Parathyroid adenoma (tissue), 2 donors: ENCODE measurements around the gene ABCB9.

Experiments used
- H2AFZ ChIP-seq: fragments of 300-600 bp; sonication (generic); one replicate; pipeline ENCODE4 v1.7.0; 2017; ENCODE audit warnings: antibody characterized with exemption, mild to moderate bottlenecking
- H3K27ac ChIP-seq: fragments of 300-600 bp; sonication (generic); one replicate; pipeline ENCODE4 v1.7.0; 2017
- H3K27me3 ChIP-seq: fragments of 300-600 bp; sonication (generic); one replicate; pipeline ENCODE4 v1.7.0; 2017; ENCODE audit warnings: low read length; ENCODE audit not compliant: control insufficient read depth, insufficient read depth
- H3K36me3 ChIP-seq: fragments of 300-600 bp; sonication (generic); one replicate; pipeline ENCODE4 v1.7.0; 2017; ENCODE audit warnings: low read length; ENCODE audit not compliant: control insufficient read depth, insufficient read depth
- H3K4me1 ChIP-seq: fragments of 300-600 bp; sonication (generic); one replicate; pipeline ENCODE4 v1.7.0; 2017; ENCODE audit warnings: control low read depth
- H3K4me2 ChIP-seq: fragments of 300-600 bp; sonication (generic); one replicate; pipeline ENCODE4 v1.7.0; 2017; ENCODE audit warnings: low read length
- H3K4me3 ChIP-seq: fragments of 300-600 bp; sonication (generic); one replicate; pipeline ENCODE4 v1.7.0; 2017; ENCODE audit warnings: low read depth, low read length
- H3K79me2 ChIP-seq: fragments of 300-600 bp; sonication (generic); one replicate; pipeline ENCODE4 v1.7.0; 2017; ENCODE audit warnings: control low read depth
- H3K9ac ChIP-seq: fragments of 300-600 bp; sonication (generic); one replicate; pipeline ENCODE4 v1.7.0; 2017; ENCODE audit warnings: mild to moderate bottlenecking
- H3K9me3 ChIP-seq: fragments of 300-600 bp; sonication (generic); one replicate; pipeline ENCODE4 v1.7.0; 2017; ENCODE audit warnings: low read length; ENCODE audit not compliant: control insufficient read depth
- TF ChIP-seq, protein P1 (sequence below): fragments of 300-600 bp; sonication (generic); IDR thresholded peaks from one replicate; pipeline ENCODE4 v1.7.0; 2017; ENCODE audit warnings: antibody characterized with exemption, mild to moderate bottlenecking
- donor health status: primary hyperparathyroidism.

ABCB9 gene

DNA sequence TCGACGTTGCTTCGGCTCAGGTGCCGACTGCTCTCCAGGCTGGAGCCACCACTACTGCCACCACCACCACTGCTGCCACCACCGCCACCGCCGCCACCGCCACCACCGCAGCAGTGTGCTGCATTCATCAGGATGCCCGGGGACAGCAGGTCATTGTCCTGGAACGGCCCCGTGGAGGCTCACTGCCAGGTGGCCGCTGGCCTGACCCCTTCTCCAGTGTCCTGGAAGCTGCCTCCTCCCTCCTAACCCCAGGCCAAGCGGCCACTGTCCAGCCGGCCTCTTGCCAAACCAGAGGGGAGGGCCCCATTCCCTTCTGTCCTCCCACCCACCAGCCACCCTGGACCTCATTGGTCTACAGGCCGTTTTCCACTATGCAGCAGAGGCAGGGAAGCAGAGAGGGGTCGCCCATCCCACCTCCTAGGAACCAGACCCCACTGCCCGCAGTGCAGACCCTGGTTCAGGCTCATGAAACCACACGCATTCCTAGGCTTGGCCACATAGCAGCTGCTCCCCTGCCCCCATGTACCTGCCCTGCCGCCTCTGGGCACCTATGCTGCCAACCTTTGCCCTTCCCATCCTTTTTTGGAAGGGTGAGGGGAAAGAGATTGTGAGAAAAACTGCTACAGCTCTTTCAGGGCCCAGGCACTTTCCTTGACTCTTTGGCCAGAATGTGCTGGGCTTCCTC is 29.4 kb upstream of the ABCB9 start:
- H3K9ac ChIP-seq = no peak overlapping the region
- H2AFZ ChIP-seq = no peak overlapping the region
- H3K9me3 ChIP-seq = no peaks in the 10 kb centered on the region
- H3K4me2 ChIP-seq = no peak overlapping the region
- H3K36me3 ChIP-seq = no peaks in the 10 kb centered on the region
- H3K4me3 ChIP-seq = no peak overlapping the region
- no peaks in the 10 kb centered on the region for H3K4me1 ChIP-seq
- H3K27me3 ChIP-seq = no peaks in the 10 kb centered on the region
- H3K79me2 ChIP-seq = no peaks in the 10 kb centered on the region
- no peak overlapping the region for H3K27ac ChIP-seq
- TF ChIP-seq, protein P1, sequence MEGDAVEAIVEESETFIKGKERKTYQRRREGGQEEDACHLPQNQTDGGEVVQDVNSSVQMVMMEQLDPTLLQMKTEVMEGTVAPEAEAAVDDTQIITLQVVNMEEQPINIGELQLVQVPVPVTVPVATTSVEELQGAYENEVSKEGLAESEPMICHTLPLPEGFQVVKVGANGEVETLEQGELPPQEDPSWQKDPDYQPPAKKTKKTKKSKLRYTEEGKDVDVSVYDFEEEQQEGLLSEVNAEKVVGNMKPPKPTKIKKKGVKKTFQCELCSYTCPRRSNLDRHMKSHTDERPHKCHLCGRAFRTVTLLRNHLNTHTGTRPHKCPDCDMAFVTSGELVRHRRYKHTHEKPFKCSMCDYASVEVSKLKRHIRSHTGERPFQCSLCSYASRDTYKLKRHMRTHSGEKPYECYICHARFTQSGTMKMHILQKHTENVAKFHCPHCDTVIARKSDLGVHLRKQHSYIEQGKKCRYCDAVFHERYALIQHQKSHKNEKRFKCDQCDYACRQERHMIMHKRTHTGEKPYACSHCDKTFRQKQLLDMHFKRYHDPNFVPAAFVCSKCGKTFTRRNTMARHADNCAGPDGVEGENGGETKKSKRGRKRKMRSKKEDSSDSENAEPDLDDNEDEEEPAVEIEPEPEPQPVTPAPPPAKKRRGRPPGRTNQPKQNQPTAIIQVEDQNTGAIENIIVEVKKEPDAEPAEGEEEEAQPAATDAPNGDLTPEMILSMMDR = no peak

GRCh38 chr12:122994781-122995502 is 28.7 kb upstream of the ABCB9 start:
- Histone ChIP-seq H2AFZ (no peak overlapping the region), H3K27me3 (no peaks in the 10 kb centered on the region), H3K4me3 (no peak overlapping the region), H3K36me3 (no peaks in the 10 kb centered on the region), H3K9me3 (no peaks in the 10 kb centered on the region), H3K4me1 (no peaks in the 10 kb centered on the region), H3K27ac (no peak overlapping the region), H3K4me2 (no peak overlapping the region), H3K9ac (no peak overlapping the region), H3K79me2 (no peaks in the 10 kb centered on the region)
- TF ChIP-seq, protein P1 = no peak

GRCh38 chr12:122994140-122994675 is 27.9 kb upstream of the ABCB9 start:
- H2AFZ ChIP-seq = no peak overlapping the region
- no peak overlapping the region for H3K4me2 ChIP-seq
- H3K27ac ChIP-seq = no peak overlapping the region
- no peaks in the 10 kb centered on the region for H3K27me3 ChIP-seq
- H3K4me3 ChIP-seq = no peak overlapping the region
- H3K79me2 ChIP-seq = no peaks in the 10 kb centered on the region
- no peaks in the 10 kb centered on the region for H3K36me3 ChIP-seq
- no peaks in the 10 kb centered on the region for H3K4me1 ChIP-seq
- no peak overlapping the region for H3K9ac ChIP-seq
- no peaks in the 10 kb centered on the region for H3K9me3 ChIP-seq
- TF ChIP-seq, protein P1 = no peak

DNA sequence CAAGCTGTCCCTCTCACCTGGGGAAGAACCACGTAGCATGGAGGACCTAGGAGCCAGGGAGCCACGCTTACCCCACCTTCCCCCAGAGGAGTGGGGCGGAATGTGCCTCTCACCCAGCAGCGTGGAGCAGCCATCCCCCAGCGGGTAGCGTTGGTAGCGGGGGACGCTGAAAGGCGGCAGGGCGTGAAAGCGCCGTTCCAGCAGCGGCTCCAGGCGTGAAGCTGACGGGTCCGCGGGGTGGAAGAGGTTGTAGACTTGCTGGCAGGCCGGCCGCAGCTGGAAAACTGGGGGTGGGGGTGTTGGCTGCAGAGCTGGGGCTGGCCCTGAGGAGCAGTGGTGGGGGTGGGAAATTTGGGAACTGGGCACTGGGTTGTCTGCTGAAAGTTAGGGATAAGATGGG is 26.1 kb upstream of the ABCB9 start:
- no peaks in the 10 kb centered on the region for H3K27me3 ChIP-seq
- TF ChIP-seq, protein P1 = no peak
- H3K9ac ChIP-seq = no peak overlapping the region
- no peak overlapping the region for H2AFZ ChIP-seq
- no peaks in the 10 kb centered on the region for H3K4me1 ChIP-seq
- H3K36me3 ChIP-seq = no peaks in the 10 kb centered on the region
- H3K4me2 ChIP-seq = no peak overlapping the region
- no peaks in the 10 kb centered on the region for H3K9me3 ChIP-seq
- no peak overlapping the region for H3K27ac ChIP-seq
- H3K4me3 ChIP-seq = no peak overlapping the region
- H3K79me2 ChIP-seq = no peaks in the 10 kb centered on the region
